ENCODE measurements around the gene PRSS12. TPM values are rescaled to one million over a fixed set of nuclear protein-coding genes. Genes with fewer than 3 reads are reported as not detected.

The PRSS12 gene
- total and polyA plus RNA-seq, 8 donors, result 0.45 to 21.7 (median 9.0) TPM

DNA sequence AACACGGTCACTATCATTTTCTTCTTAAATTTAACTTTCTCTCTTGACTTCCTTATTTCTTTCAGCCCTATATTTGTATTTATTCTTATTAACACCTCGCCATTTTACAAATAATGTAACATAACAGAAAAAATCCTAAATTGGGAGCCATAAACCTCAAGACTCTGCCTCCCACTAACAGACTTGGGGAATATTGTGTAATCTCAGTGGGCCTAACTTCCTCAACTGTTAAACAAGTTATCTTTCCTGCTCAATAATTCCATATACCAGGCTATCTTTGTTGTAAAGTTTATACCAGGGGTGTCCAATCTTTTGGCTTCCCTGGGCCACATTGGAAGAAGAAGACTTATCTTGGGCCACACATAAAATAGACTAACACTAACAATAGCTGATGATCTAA lies 26.2 kb downstream of the PRSS12 start:
- DNase-seq, result no peak
- H3K27ac ChIP-seq, result no peak overlapping the region
- no peaks in the 10 kb centered on the region for H3K4me1 ChIP-seq
- 66 to 95% (median 85%) methylated on average over 2 of the region's 2 CpGs for WGBS, 5 donors
- H3K4me3 ChIP-seq, result no peak overlapping the region
- intact Hi-C loops (cut with DNase I; ENCODE audit: low total_unique reads), result no loop called here
- TF ChIP-seq POLR2A (IDR thresholded peaks at IDR 0.05) (no peak), EP300 (IDR thresholded peaks at IDR 0.05) (no peak), POLR2AphosphoS5 (IDR thresholded peaks at IDR 0.05) (no peak)
- TF ChIP-seq, protein P1, sequence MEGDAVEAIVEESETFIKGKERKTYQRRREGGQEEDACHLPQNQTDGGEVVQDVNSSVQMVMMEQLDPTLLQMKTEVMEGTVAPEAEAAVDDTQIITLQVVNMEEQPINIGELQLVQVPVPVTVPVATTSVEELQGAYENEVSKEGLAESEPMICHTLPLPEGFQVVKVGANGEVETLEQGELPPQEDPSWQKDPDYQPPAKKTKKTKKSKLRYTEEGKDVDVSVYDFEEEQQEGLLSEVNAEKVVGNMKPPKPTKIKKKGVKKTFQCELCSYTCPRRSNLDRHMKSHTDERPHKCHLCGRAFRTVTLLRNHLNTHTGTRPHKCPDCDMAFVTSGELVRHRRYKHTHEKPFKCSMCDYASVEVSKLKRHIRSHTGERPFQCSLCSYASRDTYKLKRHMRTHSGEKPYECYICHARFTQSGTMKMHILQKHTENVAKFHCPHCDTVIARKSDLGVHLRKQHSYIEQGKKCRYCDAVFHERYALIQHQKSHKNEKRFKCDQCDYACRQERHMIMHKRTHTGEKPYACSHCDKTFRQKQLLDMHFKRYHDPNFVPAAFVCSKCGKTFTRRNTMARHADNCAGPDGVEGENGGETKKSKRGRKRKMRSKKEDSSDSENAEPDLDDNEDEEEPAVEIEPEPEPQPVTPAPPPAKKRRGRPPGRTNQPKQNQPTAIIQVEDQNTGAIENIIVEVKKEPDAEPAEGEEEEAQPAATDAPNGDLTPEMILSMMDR (IDR thresholded peaks at IDR 0.05), result no peak
- H3K27me3 ChIP-seq, result no peaks in the 10 kb centered on the region
- no peaks in the 10 kb centered on the region for H3K9me3 ChIP-seq
- H3K36me3 ChIP-seq, result no peaks in the 10 kb centered on the region

DNA sequence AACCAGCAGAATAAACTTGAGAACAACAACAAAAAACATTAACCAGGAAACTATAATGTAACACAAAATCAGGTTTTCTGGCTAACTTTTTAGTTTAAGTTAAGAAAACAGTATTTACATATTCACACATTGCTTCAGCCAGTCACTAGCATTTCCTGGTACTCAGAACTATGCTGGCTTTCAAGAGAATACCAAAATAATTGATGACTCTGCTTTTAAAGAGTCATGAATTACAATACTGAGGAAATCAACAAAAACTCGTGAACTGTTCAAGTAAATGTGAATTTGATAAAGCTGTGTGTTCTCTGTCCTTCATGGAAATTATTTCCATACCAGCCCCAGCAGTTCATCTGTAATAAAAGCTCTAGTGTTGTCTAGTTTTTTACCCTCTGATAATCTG lies 27.4 kb downstream of the PRSS12 start:
- TF ChIP-seq EP300 (IDR thresholded peaks at IDR 0.05), result no peak
- TF ChIP-seq, protein P1 (IDR thresholded peaks at IDR 0.05), result no peak
- no peak for TF ChIP-seq POLR2A (IDR thresholded peaks at IDR 0.05)
- no peak for TF ChIP-seq POLR2AphosphoS5 (IDR thresholded peaks at IDR 0.05)
- H3K36me3 ChIP-seq, result no peaks in the 10 kb centered on the region
- no peaks in the 10 kb centered on the region for H3K9me3 ChIP-seq
- no peaks in the 10 kb centered on the region for H3K27me3 ChIP-seq
- no peaks in the 10 kb centered on the region for H3K4me1 ChIP-seq
- no peak overlapping the region for H3K4me3 ChIP-seq
- intact Hi-C loops (cut with DNase I; ENCODE audit: low total_unique reads), result no loop called here
- no peak overlapping the region for H3K27ac ChIP-seq
- DNase-seq, result no peak
- 21 to 48% (median 42%) methylated on average over 1 of the region's 1 CpG for WGBS, 5 donors

DNA sequence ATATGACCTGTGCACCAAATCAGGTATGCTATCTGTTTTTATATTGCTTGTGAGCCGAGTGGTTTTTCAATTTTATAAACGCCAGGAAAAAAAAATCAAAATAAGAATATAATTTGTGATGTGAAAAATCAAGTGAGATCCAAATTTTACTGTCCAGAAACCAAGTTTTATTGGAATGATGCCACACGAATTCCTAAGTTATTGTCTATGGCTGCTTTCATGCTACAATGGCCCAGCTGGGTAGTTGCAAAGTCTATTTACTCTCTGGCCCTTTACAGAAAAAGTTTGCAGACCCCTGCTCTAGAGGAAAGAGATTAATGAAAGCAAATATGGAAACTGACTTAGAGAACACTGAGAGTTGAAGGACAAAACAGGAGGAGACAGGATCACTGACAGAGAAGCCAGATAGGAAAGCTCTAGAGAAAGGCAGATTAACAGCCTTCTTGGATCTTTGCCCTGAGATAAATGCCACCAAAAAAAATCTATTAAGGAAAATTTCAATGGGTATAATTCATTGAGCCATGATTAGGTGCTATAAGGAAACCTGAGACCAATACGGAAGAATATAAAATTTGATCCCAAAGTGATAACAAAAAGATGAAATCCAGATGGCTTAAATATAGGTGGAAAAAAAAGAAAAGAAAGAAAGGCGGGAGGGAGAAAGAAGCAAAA lies 29.8 kb downstream of the PRSS12 start:
- H3K4me3 ChIP-seq, result no peak overlapping the region
- H3K27ac ChIP-seq, result no peak overlapping the region
- intact Hi-C loops (cut with DNase I; ENCODE audit: low total_unique reads), result no loop called here
- 71 to 80% (median 75%) methylated on average over 5 of the region's 5 CpGs for WGBS, 5 donors
- DNase-seq, result peak in 1 of 2 donors; percentile 22
- TF ChIP-seq, protein P1 (IDR thresholded peaks at IDR 0.05), result no peak
- TF ChIP-seq POLR2A (IDR thresholded peaks at IDR 0.05), result no peak
- no peak for TF ChIP-seq EP300 (IDR thresholded peaks at IDR 0.05)
- no peaks in the 10 kb centered on the region for H3K36me3 ChIP-seq
- H3K4me1 ChIP-seq, result no peaks in the 10 kb centered on the region
- no peaks in the 10 kb centered on the region for H3K9me3 ChIP-seq
- H3K27me3 ChIP-seq, result no peaks in the 10 kb centered on the region

DNA sequence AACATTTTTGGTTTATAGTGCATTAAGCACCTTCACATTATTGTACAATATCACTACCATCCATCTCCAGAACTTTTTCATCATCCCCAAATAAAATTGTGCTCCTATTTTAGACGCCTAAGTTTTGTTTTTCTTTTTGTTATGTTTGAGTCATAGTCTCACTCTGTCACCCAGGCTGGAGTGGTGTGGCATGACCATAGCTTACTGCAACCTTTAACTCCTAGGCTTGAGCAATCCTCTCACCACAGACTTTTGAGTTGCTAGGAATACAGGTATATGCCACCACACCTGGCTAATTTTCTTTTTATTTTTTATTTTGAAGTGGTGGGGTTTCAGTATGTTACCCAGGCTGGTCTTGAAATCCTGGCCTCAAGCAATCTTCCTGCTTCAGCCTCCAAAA lies 33.9 kb downstream of the PRSS12 start:
- Histone ChIP-seq H3K27ac (no peak overlapping the region), H3K4me1 (no peaks in the 10 kb centered on the region), H3K27me3 (no peaks in the 10 kb centered on the region), H3K36me3 (no peaks in the 10 kb centered on the region), H3K9me3 (no peaks in the 10 kb centered on the region), H3K4me3 (no peak overlapping the region)
- 78 to 93% (median 87%) methylated on average over 1 of the region's 1 CpG for WGBS, 5 donors
- intact Hi-C loops (cut with DNase I; ENCODE audit: low total_unique reads), result no loop called here
- TF ChIP-seq, protein P1 (IDR thresholded peaks at IDR 0.05), result no peak
- no peak for TF ChIP-seq POLR2AphosphoS5 (IDR thresholded peaks at IDR 0.05)
- TF ChIP-seq EP300 (IDR thresholded peaks at IDR 0.05), result no peak
- TF ChIP-seq POLR2A (IDR thresholded peaks at IDR 0.05), result no peak
- no peak for DNase-seq

All from stomach (tissue), 9 donors.